Measurements from ENCODE around the gene EPAS1. TPM values are rescaled to one million over a fixed set of nuclear protein-coding genes. Genes with fewer than 3 reads are reported as not detected.
A peak's percentile ranks its signal among the peaks of the same experiment; 100 is the strongest.

EPAS1 gene
- total and polyA plus RNA-seq, 2 of the 13 experiments (the other 11 are each of a cell fraction or from before 2014, with no cell fraction given): 47.1 to 182 TPM

DNA sequence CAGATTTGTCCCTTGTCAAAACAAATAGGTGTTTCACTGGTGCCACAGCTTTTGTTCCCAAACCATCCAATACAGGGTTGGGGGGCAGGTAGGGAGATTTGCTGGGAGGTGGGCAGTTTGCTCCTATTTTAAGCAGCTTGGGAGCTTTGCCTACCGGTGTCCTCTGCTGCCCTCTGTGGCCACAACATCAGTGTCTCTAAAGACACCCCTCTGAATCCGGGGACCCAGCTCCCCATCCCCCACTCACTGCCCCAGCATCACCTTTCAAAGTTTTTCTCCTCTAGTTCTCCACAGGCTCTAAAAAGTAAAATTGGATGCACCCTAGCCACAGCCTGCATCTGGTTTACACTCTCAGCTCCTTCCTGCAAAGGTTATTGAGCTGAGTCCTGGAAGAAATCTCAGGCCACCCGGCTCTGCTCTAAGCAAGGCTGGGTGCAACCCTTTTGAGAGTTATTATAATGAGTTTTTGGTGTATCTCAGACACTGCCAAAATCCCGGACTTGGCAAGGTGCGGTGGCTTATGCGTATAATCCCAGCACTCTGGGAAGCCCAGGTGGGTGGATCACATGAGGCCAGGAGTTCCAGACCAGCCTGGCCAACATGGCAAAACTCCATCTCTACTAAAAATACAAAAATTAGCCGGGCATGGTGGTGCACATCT, 2.9 kb upstream of the EPAS1 start (continued):
- TF ChIP-seq, protein P1, sequence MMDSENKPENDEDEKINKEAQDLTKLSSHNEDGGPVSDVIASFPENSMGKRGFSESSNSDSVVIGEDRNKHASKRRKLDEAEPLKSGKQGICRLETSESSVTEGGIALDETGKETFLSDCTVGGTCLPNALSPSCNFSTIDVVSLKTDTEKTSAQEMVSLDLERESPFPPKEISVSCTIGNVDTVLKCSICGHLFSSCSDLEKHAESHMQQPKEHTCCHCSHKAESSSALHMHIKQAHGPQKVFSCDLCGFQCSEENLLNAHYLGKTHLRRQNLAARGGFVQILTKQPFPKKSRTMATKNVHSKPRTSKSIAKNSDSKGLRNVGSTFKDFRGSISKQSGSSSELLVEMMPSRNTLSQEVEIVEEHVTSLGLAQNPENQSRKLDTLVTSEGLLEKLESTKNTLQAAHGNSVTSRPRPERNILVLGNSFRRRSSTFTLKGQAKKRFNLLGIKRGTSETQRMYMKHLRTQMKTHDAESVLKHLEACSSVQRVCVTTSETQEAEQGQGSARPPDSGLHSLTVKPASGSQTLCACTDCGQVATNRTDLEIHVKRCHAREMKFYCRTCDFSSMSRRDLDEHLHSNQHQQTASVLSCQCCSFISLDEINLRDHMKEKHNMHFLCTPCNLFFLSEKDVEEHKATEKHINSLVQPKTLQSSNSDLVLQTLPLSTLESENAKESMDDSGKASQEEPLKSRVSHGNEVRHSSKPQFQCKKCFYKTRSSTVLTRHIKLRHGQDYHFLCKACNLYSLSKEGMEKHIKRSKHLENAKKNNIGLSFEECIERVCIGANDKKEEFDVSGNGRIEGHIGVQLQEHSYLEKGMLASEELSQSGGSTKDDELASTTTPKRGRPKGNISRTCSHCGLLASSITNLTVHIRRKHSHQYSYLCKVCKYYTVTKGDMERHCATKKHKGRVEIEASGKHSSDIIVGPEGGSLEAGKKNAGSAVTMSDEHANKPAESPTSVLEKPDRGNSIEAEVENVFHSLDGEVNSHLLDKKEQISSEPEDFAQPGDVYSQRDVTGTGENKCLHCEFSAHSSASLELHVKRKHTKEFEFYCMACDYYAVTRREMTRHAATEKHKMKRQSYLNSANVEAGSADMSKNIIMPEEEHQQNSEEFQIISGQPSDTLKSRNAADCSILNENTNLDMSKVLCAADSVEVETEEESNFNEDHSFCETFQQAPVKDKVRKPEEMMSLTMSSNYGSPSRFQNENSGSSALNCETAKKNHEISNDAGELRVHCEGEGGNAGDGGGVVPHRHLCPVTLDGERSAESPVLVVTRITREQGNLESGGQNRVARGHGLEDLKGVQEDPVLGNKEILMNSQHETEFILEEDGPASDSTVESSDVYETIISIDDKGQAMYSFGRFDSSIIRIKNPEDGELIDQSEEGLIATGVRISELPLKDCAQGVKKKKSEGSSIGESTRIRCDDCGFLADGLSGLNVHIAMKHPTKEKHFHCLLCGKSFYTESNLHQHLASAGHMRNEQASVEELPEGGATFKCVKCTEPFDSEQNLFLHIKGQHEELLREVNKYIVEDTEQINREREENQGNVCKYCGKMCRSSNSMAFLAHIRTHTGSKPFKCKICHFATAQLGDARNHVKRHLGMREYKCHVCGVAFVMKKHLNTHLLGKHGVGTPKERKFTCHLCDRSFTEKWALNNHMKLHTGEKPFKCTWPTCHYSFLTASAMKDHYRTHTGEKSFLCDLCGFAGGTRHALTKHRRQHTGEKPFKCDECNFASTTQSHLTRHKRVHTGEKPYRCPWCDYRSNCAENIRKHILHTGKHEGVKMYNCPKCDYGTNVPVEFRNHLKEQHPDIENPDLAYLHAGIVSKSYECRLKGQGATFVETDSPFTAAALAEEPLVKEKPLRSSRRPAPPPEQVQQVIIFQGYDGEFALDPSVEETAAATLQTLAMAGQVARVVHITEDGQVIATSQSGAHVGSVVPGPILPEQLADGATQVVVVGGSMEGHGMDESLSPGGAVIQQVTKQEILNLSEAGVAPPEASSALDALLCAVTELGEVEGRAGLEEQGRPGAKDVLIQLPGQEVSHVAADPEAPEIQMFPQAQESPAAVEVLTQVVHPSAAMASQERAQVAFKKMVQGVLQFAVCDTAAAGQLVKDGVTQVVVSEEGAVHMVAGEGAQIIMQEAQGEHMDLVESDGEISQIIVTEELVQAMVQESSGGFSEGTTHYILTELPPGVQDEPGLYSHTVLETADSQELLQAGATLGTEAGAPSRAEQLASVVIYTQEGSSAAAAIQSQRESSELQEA (CRISPR knock-in tag; IDR thresholded peaks at IDR 0.05; ENCODE audit: not compliant biosample characterization): no peak
- TF ChIP-seq MED8 (CRISPR knock-in tag; IDR thresholded peaks at IDR 0.05; ENCODE audit: insufficient replicate concordance): no peak
- 0 out of 2 replicates have a peak, but pooled peaks have one; percentile 20 for TF ChIP-seq EED (CRISPR knock-in tag; IDR thresholded peaks at IDR 0.05)
- no peak for TF ChIP-seq PCBP1 (IDR thresholded peaks at IDR 0.05; ENCODE audit: borderline replicate concordance, low read depth, low read length)
- TF ChIP-seq SMAD3 (CRISPR knock-in tag; IDR thresholded peaks at IDR 0.05): no peak
- TF ChIP-seq PRPF4 (IDR thresholded peaks at IDR 0.05; ENCODE audit: low read depth, low read length, poor library complexity, severe bottlenecking): no peak
- TF ChIP-seq, protein P2, sequence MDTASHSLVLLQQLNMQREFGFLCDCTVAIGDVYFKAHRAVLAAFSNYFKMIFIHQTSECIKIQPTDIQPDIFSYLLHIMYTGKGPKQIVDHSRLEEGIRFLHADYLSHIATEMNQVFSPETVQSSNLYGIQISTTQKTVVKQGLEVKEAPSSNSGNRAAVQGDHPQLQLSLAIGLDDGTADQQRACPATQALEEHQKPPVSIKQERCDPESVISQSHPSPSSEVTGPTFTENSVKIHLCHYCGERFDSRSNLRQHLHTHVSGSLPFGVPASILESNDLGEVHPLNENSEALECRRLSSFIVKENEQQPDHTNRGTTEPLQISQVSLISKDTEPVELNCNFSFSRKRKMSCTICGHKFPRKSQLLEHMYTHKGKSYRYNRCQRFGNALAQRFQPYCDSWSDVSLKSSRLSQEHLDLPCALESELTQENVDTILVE (CRISPR knock-in tag; IDR thresholded peaks at IDR 0.05): 0 out of 2 replicates have a peak, but pooled peaks have one; percentile 21
- TF ChIP-seq ZNF225 (CRISPR knock-in tag; IDR thresholded peaks at IDR 0.05): no peak
- TF ChIP-seq, protein P3, sequence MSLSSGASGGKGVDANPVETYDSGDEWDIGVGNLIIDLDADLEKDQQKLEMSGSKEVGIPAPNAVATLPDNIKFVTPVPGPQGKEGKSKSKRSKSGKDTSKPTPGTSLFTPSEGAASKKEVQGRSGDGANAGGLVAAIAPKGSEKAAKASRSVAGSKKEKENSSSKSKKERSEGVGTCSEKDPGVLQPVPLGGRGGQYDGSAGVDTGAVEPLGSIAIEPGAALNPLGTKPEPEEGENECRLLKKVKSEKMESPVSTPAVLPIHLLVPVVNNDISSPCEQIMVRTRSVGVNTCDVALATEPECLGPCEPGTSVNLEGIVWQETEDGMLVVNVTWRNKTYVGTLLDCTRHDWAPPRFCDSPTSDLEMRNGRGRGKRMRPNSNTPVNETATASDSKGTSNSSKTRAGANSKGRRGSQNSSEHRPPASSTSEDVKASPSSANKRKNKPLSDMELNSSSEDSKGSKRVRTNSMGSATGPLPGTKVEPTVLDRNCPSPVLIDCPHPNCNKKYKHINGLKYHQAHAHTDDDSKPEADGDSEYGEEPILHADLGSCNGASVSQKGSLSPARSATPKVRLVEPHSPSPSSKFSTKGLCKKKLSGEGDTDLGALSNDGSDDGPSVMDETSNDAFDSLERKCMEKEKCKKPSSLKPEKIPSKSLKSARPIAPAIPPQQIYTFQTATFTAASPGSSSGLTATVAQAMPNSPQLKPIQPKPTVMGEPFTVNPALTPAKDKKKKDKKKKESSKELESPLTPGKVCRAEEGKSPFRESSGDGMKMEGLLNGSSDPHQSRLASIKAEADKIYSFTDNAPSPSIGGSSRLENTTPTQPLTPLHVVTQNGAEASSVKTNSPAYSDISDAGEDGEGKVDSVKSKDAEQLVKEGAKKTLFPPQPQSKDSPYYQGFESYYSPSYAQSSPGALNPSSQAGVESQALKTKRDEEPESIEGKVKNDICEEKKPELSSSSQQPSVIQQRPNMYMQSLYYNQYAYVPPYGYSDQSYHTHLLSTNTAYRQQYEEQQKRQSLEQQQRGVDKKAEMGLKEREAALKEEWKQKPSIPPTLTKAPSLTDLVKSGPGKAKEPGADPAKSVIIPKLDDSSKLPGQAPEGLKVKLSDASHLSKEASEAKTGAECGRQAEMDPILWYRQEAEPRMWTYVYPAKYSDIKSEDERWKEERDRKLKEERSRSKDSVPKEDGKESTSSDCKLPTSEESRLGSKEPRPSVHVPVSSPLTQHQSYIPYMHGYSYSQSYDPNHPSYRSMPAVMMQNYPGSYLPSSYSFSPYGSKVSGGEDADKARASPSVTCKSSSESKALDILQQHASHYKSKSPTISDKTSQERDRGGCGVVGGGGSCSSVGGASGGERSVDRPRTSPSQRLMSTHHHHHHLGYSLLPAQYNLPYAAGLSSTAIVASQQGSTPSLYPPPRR (CRISPR knock-in tag; IDR thresholded peaks at IDR 0.05; ENCODE audit: borderline replicate concordance): no peak
- TF ChIP-seq NFRKB (IDR thresholded peaks at IDR 0.05): no peak
- peak; percentile 41; the same call in 1 of the 2 replicates for TF ChIP-seq TBX2 (CRISPR knock-in tag; IDR thresholded peaks at IDR 0.05; ENCODE audit: borderline replicate concordance)
- TF ChIP-seq, protein P4, sequence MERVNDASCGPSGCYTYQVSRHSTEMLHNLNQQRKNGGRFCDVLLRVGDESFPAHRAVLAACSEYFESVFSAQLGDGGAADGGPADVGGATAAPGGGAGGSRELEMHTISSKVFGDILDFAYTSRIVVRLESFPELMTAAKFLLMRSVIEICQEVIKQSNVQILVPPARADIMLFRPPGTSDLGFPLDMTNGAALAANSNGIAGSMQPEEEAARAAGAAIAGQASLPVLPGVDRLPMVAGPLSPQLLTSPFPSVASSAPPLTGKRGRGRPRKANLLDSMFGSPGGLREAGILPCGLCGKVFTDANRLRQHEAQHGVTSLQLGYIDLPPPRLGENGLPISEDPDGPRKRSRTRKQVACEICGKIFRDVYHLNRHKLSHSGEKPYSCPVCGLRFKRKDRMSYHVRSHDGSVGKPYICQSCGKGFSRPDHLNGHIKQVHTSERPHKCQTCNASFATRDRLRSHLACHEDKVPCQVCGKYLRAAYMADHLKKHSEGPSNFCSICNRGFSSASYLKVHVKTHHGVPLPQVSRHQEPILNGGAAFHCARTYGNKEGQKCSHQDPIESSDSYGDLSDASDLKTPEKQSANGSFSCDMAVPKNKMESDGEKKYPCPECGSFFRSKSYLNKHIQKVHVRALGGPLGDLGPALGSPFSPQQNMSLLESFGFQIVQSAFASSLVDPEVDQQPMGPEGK (CRISPR knock-in tag; IDR thresholded peaks at IDR 0.05): 0 out of 2 replicates have a peak, but pooled peaks have one; percentile 29
